Ovary (tissue), 9 donors: ENCODE results near the gene GDF10. TPM values are rescaled to one million over a fixed set of nuclear protein-coding genes. Genes with fewer than 3 reads are reported as not detected.

Experiments used
- DNase-seq, 5 donors: peaks; one replicate each; pipeline ENCODE4 v3.0.0-alpha.2; 2019 to 2020
- H3K27ac ChIP-seq, 2 donors: fragments of 200-600 bp; one replicate each; pipeline versions ENCODE4 v1.5.1 to v1.8.0; 2019 to 2022
- H3K27me3 ChIP-seq: fragments of 200-600 bp; one replicate; pipeline ENCODE4 v1.8.0; 2022
- H3K36me3 ChIP-seq: fragments of 200-600 bp; sonication (generic); one replicate; pipeline ENCODE4 v1.5.1; 2019
- H3K4me1 ChIP-seq: one replicate; pipeline ENCODE4 v1.8.1; 2013; ENCODE audit warnings: mild to moderate bottlenecking, moderate library complexity; ENCODE audit not compliant: insufficient read depth
- H3K4me3 ChIP-seq: fragments of 200-600 bp; sonication (generic); one replicate; pipeline ENCODE4 v1.5.1; 2017
- H3K9me3 ChIP-seq, 2 donors: fragments of 200-600 bp in 1 of 2; sonication (generic) in 1 of 2; one replicate each; pipeline versions ENCODE4 v1.5.1 to v1.8.1; 2013 to 2019; ENCODE audit warnings: mild to moderate bottlenecking in 1 of 2, moderate library complexity in 1 of 2
- EP300 ChIP-seq: sonication (generic); formaldehyde crosslinking; IDR thresholded peaks from one replicate; pipeline ENCODE4 v1.6.1; 2017; ENCODE audit warnings: antibody characterized with exemption
- POLR2A ChIP-seq: fragments of 450-650 bp; IDR thresholded peaks from one replicate; pipeline ENCODE4 v1.6.1; 2017; ENCODE audit warnings: antibody characterized with exemption, mild to moderate bottlenecking, moderate library complexity
- WGBS, 3 donors: extraction: QIAGEN DNeasy Blood & Tissue Kit in 1 of 3; methylation state at CpG; one replicate each; pipeline versions ENCODE4 v1.1.5 to v1.1.7; 2013 to 2017; 5-methylcytosine and 5-hydroxymethylcytosine counted together
- intact Hi-C, 4 donors: fragments of 100-400 bp; cut with DNase I; formaldehyde crosslinking; loops; one replicate each; pipeline versions ENCODE4 v1.11.0 to v1.15.1; 2022 to 2023
- polyA plus RNA-seq, 2 donors: library from polyadenylated mRNA; stranded (reverse); fragments of 200-250 nt in 1 of 2; fragments of 350-450 nt in 1 of 2; fragmentation: Illumina TruSeq in 1 of 2; extraction: RNeasy Lipid Tissue Mini Kit (QIAGEN cat#74804) in 1 of 2; gene quantifications; one replicate each; pipeline ENCODE4 v1.2.3, GENCODE V29; 2013 to 2014
- total RNA-seq, 7 donors: library from RNA; depleted of rRNA in 2 of 7; stranded (reverse); fragments of >200 nt in 2 of 7; fragmentation: NEBNext Ultra II Directional in 3 of 7; extraction: Animal tissue kit (Norgen Biotek cat#: 25700) in 3 of 7; gene quantifications; one replicate each; pipeline versions ENCODE4 v1.1.0 to v1.2.4, GENCODE V29; 2016 to 2023
- TF ChIP-seq, protein P1 (sequence below), 3 donors: fragments of 450-650 bp in 2 of 3; fragments of 200-600 bp in 1 of 3; IDR thresholded peaks; one replicate each; pipeline versions ENCODE4 v1.5.1 to v1.8.0; 2016 to 2022; ENCODE audit warnings: antibody characterized with exemption in 3 of 3, mild to moderate bottlenecking in 1 of 3
- donor health status: DM: no; HTN: no; CAD: no; lungs with moderate emphysema.
- donor health status: DM: no; HTN: no; CAD: no.
- donor health status: Bipolar disorder and iron deficiency.
- donor health status: DM: yes; HTN: yes; CAD: no.
- donor health status: DM: no; HTN: no; CAD: no.
- donor health status: DM: yes; HTN: yes; CAD: no.

Gene GDF10
- total and polyA plus RNA-seq, 9 donors: 0.12 to 1.2 (median 0.53) TPM; not detected in 3

GRCh38 chr10:47287365-47287802 is 12.6 kb upstream of the GDF10 start:
- Histone ChIP-seq H3K9me3 (no peaks in the 10 kb centered on the region), H3K27me3 (no peaks in the 10 kb centered on the region), H3K27ac (no peak overlapping the region), H3K4me1 (no peaks in the 10 kb centered on the region), H3K4me3 (no peak overlapping the region), H3K36me3 (no peaks in the 10 kb centered on the region)
- WGBS, 3 donors: 22 to 30% (median 23%) methylated on average over 12 of the region's 12 CpGs
- no peak for TF ChIP-seq EP300
- TF ChIP-seq, protein P1, sequence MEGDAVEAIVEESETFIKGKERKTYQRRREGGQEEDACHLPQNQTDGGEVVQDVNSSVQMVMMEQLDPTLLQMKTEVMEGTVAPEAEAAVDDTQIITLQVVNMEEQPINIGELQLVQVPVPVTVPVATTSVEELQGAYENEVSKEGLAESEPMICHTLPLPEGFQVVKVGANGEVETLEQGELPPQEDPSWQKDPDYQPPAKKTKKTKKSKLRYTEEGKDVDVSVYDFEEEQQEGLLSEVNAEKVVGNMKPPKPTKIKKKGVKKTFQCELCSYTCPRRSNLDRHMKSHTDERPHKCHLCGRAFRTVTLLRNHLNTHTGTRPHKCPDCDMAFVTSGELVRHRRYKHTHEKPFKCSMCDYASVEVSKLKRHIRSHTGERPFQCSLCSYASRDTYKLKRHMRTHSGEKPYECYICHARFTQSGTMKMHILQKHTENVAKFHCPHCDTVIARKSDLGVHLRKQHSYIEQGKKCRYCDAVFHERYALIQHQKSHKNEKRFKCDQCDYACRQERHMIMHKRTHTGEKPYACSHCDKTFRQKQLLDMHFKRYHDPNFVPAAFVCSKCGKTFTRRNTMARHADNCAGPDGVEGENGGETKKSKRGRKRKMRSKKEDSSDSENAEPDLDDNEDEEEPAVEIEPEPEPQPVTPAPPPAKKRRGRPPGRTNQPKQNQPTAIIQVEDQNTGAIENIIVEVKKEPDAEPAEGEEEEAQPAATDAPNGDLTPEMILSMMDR (IDR thresholded peaks at IDR 0.05): no peak
- no peak for TF ChIP-seq POLR2A
- intact Hi-C loops: no loop called here
- peak in 1 of 5 donors; percentile 18 for DNase-seq

GRCh38 chr10:47287805-47288204 is 12.2 kb upstream of the GDF10 start:
- H3K27me3 ChIP-seq: no peaks in the 10 kb centered on the region
- no peak for DNase-seq
- intact Hi-C loops: no loop called here
- H3K36me3 ChIP-seq: no peaks in the 10 kb centered on the region
- TF ChIP-seq, protein P1 (IDR thresholded peaks at IDR 0.05): no peak
- H3K4me1 ChIP-seq: no peaks in the 10 kb centered on the region
- no peak overlapping the region for H3K4me3 ChIP-seq
- no peaks in the 10 kb centered on the region for H3K9me3 ChIP-seq
- WGBS, 3 donors: 82 to 84% (median 83%) methylated on average over 6 of the region's 6 CpGs
- H3K27ac ChIP-seq: no peak overlapping the region

GRCh38 chr10:47288236-47288635 is 11.8 kb upstream of the GDF10 start:
- WGBS, 3 donors: 83 to 86% (median 84%) methylated on average over 8 of the region's 8 CpGs
- Histone ChIP-seq H3K4me1 (no peaks in the 10 kb centered on the region), H3K36me3 (no peaks in the 10 kb centered on the region), H3K4me3 (no peak overlapping the region), H3K27me3 (no peaks in the 10 kb centered on the region), H3K27ac (no peak overlapping the region), H3K9me3 (no peaks in the 10 kb centered on the region)
- TF ChIP-seq POLR2A (no peak), EP300 (no peak)
- TF ChIP-seq, protein P1 (IDR thresholded peaks at IDR 0.05): no peak
- DNase-seq: no peak
- intact Hi-C loops: no loop called here

GRCh38 chr10:47288916-47289495 is 11.0 kb upstream of the GDF10 start:
- Histone ChIP-seq H3K9me3 (no peaks in the 10 kb centered on the region), H3K4me1 (no peaks in the 10 kb centered on the region), H3K27me3 (no peaks in the 10 kb centered on the region), H3K4me3 (no peak overlapping the region), H3K36me3 (no peaks in the 10 kb centered on the region), H3K27ac (no peak overlapping the region)
- peak in 1 of 5 donors; percentile 13 for DNase-seq
- WGBS, 3 donors: 66 to 76% (median 71%) methylated on average over 9 of the region's 9 CpGs
- intact Hi-C loops: no loop called here
- TF ChIP-seq EP300 (no peak), POLR2A (no peak)
- TF ChIP-seq, protein P1 (IDR thresholded peaks at IDR 0.05): no peak
